Left ventricle myocardium inferior (tissue), 1 donor: ENCODE results near the gene BCL2L1. TPM values are rescaled to one million over a fixed set of nuclear protein-coding genes. Genes with fewer than 3 reads are reported as not detected.
A peak's percentile ranks its signal among the peaks of the same experiment; 100 is the strongest.
"Not testable (repeated sequence)": the region's sequence is repeated elsewhere in the genome, so short reads cannot be mapped to it uniquely, and the experiment has no call there.

Experiments used
- DNase-seq: peaks from one replicate; pipeline ENCODE4 v3.0.0-alpha.2; 2020
- H3K27ac ChIP-seq: fragments of 200-600 bp; replicated peaks from 2 replicates; pipeline ENCODE4 v1.8.0; 2021
- H3K27me3 ChIP-seq: fragments of 200-600 bp; 2 replicates; pipeline ENCODE4 v1.8.0; 2021; ENCODE audit warnings: low read depth
- H3K36me3 ChIP-seq: fragments of 200-600 bp; 2 replicates; pipeline ENCODE4 v1.8.0; 2021
- H3K4me1 ChIP-seq: fragments of 200-600 bp; 2 replicates; pipeline ENCODE4 v1.8.0; 2021
- H3K4me3 ChIP-seq: fragments of 200-600 bp; 2 replicates; pipeline ENCODE4 v1.8.0; 2021; ENCODE audit warnings: mild to moderate bottlenecking, moderate library complexity
- H3K9me3 ChIP-seq: fragments of 200-600 bp; replicated peaks from 2 replicates; pipeline ENCODE4 v1.8.0; 2021
- intact Hi-C: fragments of 100-400 bp; cut with micrococcal nuclease; formaldehyde crosslinking; loops from one replicate; pipeline ENCODE4 v1.11.0; 2022
- total RNA-seq: library from RNA; stranded (reverse); fragmentation: NEBNext Ultra II Directional; extraction: Animal tissue kit (Norgen Biotek cat#: 25700); gene quantifications from one replicate; pipeline ENCODE4 v1.2.1, GENCODE V29; 2021
- TF ChIP-seq, protein P1 (sequence below): fragments of 200-600 bp; IDR thresholded peaks from 2 replicates; pipeline ENCODE4 v1.8.0; 2021; ENCODE audit warnings: antibody characterized with exemption, mild to moderate bottlenecking, borderline replicate concordance
- donor health status: DM: no; HTN: yes; CAD: no; lungs with severe emphysema.

BCL2L1 gene
- total RNA-seq, 1 donor from 2014 or later, result 53.2 TPM

DNA sequence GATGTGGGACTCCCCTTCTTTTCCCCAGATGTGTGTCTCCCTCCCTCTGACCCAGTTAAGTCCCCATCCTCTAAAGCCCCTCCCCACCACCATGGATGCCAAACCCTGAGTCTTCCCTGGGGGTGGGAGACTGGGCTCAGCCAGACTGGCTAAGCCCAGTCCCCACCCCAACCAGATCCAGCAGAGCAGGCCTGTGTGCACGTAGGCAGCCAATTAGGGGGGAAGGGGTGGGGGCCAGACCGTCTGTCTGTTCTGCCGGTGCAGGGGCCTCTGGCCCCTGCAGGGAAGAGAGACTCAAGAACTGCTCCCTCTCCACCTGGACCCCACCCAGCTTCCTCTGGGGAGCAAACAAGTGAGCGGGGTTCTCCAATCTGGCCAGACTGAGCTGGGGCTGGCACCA, 84.4 kb downstream of the BCL2L1 start:
- no peak for DNase-seq
- H3K4me1 ChIP-seq, result peaks cover 6% of the 10 kb centered on the region
- peaks cover 21% of the 10 kb centered on the region for H3K27me3 ChIP-seq
- peak overlapping the region; percentile 60 for H3K4me3 ChIP-seq
- peak overlapping the region; percentile 85 for H3K27ac ChIP-seq
- H3K9me3 ChIP-seq, result no peaks in the 10 kb centered on the region
- TF ChIP-seq, protein P1, sequence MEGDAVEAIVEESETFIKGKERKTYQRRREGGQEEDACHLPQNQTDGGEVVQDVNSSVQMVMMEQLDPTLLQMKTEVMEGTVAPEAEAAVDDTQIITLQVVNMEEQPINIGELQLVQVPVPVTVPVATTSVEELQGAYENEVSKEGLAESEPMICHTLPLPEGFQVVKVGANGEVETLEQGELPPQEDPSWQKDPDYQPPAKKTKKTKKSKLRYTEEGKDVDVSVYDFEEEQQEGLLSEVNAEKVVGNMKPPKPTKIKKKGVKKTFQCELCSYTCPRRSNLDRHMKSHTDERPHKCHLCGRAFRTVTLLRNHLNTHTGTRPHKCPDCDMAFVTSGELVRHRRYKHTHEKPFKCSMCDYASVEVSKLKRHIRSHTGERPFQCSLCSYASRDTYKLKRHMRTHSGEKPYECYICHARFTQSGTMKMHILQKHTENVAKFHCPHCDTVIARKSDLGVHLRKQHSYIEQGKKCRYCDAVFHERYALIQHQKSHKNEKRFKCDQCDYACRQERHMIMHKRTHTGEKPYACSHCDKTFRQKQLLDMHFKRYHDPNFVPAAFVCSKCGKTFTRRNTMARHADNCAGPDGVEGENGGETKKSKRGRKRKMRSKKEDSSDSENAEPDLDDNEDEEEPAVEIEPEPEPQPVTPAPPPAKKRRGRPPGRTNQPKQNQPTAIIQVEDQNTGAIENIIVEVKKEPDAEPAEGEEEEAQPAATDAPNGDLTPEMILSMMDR, result no peak
- intact Hi-C loops, result no loop called here
- H3K36me3 ChIP-seq, result no peaks in the 10 kb centered on the region

DNA sequence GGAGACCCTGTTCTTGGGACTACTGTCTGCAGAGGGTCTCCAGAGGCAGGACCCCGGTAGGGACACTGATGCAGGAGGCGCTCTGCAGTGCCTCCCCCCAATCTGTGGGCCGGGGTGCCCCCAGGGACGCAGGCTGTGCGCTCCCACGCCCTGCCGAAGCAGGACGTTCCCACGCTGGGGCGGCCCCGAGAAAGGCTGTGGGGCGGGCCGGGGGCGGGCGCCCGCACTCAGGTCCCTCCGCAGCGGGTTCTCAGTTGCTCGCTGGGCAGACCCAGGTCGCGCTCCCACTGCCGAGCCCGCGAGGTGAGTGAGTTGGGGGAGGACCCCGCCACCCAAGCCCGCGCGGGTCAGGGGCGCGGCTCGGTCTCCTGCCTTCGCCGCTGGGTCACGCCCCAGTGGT, 85.0 kb downstream of the BCL2L1 start, which contains the start of gene COX4I2:
COX4I2 (plus strand) TSS at position 253 of the 400 bp plus-strand sequence. CDS start 1,106 bp downstream, outside the sequence.
- TF ChIP-seq, protein P1, result no peak
- H3K9me3 ChIP-seq, result no peaks in the 10 kb centered on the region
- H3K27me3 ChIP-seq, result peaks cover 21% of the 10 kb centered on the region
- peak within 1 kb of the TSS; percentile 60 for H3K4me3 ChIP-seq
- peak; percentile 60 for DNase-seq
- H3K4me1 ChIP-seq, result peaks cover 6% of the 10 kb centered on the region
- intact Hi-C loops, result no loop called here
- H3K36me3 ChIP-seq, result no peaks in the 10 kb centered on the region
- peak within 1 kb of the TSS; percentile 85 for H3K27ac ChIP-seq

DNA sequence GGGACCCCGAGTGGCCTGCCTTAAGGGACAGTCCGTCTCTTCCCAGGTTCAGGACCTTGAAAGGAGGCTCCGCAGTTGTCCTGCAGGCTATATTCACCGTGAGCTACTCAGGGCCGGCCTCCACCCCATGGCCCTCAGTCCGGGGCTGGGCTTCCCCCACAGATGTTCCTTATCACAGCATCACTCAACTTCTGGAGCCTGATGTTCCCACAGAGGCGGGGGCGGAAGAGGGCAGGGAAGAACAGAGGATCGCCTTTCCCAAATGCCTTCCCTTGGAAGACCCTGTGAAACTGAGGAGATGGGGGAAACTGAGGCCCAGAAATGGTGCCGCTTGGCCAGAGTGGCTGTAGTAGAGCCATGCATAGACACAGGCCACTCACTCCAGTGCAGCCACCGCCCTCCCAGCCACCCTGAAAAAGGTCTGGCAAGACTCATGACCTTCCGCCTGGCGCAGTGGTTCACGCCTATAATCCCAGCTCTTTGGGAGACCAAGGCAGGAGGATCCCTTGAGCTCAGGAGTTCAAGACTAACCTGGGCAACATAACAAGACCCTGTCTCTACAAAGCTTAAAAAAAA, 89.2 kb downstream of the BCL2L1 start:
- Histone ChIP-seq H3K27me3 (peaks cover 12% of the 10 kb centered on the region), H3K4me3 (no peak overlapping the region), H3K4me1 (peaks cover 6% of the 10 kb centered on the region), H3K36me3 (no peaks in the 10 kb centered on the region), H3K9me3 (no peaks in the 10 kb centered on the region), H3K27ac (peak overlapping the region; percentile 33)
- intact Hi-C loops, result no loop called here
- TF ChIP-seq, protein P1, result no peak
- DNase-seq, result peak; percentile 33

DNA sequence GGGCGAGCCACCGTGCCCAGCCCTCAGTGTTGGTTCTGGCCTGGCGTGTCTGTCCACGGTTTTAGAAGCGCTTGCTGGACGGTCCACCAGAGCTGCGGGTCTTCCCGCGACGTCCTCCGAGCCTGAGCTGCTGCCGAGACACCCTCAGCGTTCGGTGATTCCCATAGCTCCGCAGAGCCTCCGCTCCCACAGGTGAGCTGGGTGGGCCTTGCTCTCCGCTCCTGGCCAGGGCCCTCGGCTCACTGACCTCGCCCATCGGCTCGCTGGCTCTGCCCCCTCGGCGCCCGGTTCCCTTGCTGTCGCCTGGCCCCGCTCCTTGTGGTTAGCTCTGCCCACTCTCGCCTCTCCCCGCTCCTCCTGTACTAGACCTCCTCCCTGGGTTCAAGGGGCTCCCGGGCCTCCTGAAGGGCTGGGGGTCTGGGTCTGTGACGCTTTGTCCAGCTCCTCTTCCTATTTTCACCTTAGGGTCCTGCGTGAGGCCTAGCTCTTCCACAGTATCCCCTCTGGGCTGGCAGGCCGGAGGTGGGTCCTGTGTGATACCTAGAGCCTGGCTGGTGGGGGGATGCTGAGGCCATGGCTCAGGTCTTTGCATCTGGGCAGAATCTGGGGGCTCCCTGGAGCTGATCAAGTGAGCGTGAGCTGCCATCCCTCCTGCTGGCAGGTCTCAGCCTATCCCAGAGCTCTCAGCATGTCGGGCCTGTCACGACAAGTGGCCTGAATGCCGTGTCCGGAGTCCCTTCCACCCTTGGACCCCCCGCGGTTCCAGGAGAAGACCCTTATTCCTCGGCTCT, 89.9 kb downstream of the BCL2L1 start:
- Histone ChIP-seq H3K4me3 (no peak overlapping the region), H3K9me3 (no peaks in the 10 kb centered on the region), H3K27me3 (peaks cover 5% of the 10 kb centered on the region), H3K4me1 (peaks cover 4% of the 10 kb centered on the region), H3K36me3 (no peaks in the 10 kb centered on the region), H3K27ac (peak overlapping the region; percentile 12)
- intact Hi-C loops, result no loop called here
- TF ChIP-seq, protein P1, result no peak
- no peak for DNase-seq

DNA sequence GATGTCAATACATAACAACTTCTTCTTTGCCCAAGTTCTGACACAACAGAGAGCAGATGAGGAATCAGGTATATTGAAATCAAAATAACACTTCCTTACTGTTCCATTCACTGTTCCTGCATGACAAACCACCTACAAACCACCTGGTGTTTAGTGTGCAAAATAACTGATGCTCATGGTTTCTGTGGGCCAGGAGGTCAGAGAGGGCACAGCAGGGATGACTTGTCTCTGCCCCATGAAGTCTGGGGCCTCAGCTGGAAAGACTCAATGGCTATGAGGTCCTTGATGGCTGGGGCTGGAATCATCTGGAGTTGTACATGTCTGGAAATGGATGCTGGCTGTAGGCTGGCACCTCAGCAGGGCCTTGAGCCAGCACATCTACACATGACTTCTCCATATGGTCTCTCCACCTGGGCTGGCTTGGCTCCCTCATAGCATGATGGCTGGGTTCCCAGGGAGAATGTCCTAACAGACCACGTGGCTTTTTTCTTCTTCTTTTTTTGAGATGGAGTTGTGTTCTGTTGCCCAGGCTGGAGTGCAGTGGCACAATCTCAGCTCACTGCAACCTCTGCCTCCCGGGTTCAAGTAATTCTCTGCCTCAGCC, 92.4 kb downstream of the BCL2L1 start:
- intact Hi-C loops, result no loop called here
- TF ChIP-seq, protein P1, result no peak
- H3K4me3 ChIP-seq, result no peak overlapping the region
- H3K4me1 ChIP-seq, result no peaks in the 10 kb centered on the region
- H3K36me3 ChIP-seq, result no peaks in the 10 kb centered on the region
- H3K9me3 ChIP-seq, result no peaks in the 10 kb centered on the region
- H3K27me3 ChIP-seq, result no peaks in the 10 kb centered on the region
- H3K27ac ChIP-seq, result no peak overlapping the region
- DNase-seq, result no peak

DNA sequence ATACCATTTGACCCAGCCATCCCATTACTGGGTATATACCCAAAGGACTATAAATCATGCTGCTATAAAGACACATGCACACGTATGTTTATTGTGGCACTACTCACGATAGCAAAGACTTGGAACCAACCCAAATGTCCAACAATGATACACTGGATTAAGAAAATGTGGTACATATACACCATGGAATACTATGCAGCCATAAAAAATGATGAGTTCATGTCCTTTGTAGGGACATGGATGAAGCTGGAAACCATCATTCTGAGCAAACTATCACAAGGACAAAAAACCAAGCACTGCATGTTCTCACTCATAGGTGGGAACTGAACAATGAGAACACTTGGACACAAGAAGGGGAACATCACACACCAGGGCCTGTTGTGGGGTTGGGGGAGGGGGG, 94.6 kb downstream of the BCL2L1 start:
- H3K4me1 ChIP-seq, H3K27me3 ChIP-seq, DNase-seq, H3K4me3 ChIP-seq, H3K36me3 ChIP-seq, intact Hi-C loops, H3K9me3 ChIP-seq, H3K27ac ChIP-seq: not testable (repeated sequence)

DNA sequence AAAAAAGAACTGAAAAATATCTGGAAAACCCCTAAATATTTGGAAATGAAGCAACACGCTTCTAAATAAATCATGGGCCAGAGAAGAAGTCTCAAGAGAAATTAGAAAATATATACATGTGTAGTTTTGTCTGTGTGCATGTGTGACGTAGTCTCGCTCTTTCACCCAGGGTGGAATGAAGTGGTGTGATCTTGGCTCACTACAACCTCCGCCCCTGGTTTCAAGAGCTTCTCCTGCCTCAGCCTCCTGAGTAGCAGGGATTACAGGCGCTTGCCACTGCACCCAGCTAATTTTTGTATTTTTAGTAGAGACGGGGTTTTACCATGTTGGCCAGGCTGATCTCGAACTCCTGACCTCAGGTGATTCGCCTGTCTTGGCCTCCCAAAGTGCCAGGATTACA, 96.1 kb downstream of the BCL2L1 start:
- intact Hi-C loops, H3K36me3 ChIP-seq, H3K9me3 ChIP-seq, DNase-seq, H3K27me3 ChIP-seq, H3K27ac ChIP-seq, H3K4me3 ChIP-seq: not testable (repeated sequence)
- peaks cover 13% of the 10 kb centered on the region for H3K4me1 ChIP-seq

DNA sequence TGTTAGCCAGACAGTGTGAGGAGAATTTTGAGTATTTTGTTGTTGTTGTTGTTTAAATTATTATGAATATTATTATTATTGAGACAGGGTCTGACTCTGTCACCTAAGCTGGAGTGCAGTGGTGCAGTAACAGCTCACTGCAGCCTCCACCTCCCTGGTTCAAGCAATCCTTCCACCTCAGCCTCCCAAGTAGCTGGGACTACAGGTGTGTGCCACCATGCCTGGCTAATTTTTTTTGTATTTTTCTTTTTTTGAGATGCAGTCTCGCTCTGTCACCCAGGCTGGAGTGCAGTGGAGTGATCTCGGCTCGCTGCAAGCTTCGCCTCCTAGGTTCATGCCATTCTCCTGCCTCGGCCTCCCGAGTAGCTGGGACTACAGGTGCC, 99.6 kb downstream of the BCL2L1 start:
- H3K4me3 ChIP-seq, H3K36me3 ChIP-seq, H3K9me3 ChIP-seq, H3K27me3 ChIP-seq, intact Hi-C loops, DNase-seq: not testable (repeated sequence)
- Histone ChIP-seq H3K27ac (peak overlapping the region; percentile 67), H3K4me1 (peaks cover 13% of the 10 kb centered on the region)
